Activated CD4-positive, alpha-beta memory T cell treated with anti-CD3 and anti-CD28 coated beads for 36 hours (primary cell): Measurements from ENCODE around the gene PHACTR1. TPM values are rescaled to one million over a fixed set of nuclear protein-coding genes. Genes with fewer than 3 reads are reported as not detected.

Source experiments
- CTCF ChIA-PET: fragments of 350-600 bp; sonication (Branson Sonifier 250); formaldehyde crosslinking; loops from one replicate; lab custom pipeline; 2021; ENCODE audit warnings: antibody characterized with exemption, inconsistent platforms; lab: Charles Lee
- POLR2A ChIA-PET: fragments of 350-600 bp; sonication (Branson Sonifier 250); formaldehyde crosslinking; loops from one replicate; lab custom pipeline; 2021; ENCODE audit warnings: antibody characterized with exemption; lab: Charles Lee
- DNase-seq: peaks from one replicate; pipeline ENCODE4 v3.0.0-alpha.2; 2020
- H3K27ac Mint-ChIP-seq: one replicate; pipeline ENCODE4 v1.8.0; 2021; ENCODE audit warnings: mixed read lengths
- H3K27me3 Mint-ChIP-seq: one replicate; pipeline ENCODE4 v1.8.0; 2021; ENCODE audit warnings: mixed read lengths
- H3K36me3 Mint-ChIP-seq: one replicate; pipeline ENCODE4 v1.8.0; 2021; ENCODE audit warnings: mixed read lengths
- H3K4me1 Mint-ChIP-seq: one replicate; pipeline ENCODE4 v1.8.0; 2021; ENCODE audit warnings: low read depth, mixed read lengths
- H3K4me3 Mint-ChIP-seq: one replicate; pipeline ENCODE4 v1.8.0; 2021; ENCODE audit warnings: mild to moderate bottlenecking, mixed read lengths
- H3K9me3 Mint-ChIP-seq: one replicate; pipeline ENCODE4 v1.8.0; 2021; ENCODE audit warnings: mixed read lengths
- intact Hi-C: fragments of 100-400 bp; cut with micrococcal nuclease; formaldehyde crosslinking; loops from one replicate; pipeline ENCODE4 v1.15.1; 2023
- total RNA-seq, 2 experiments: library from RNA; stranded (reverse); gene quantifications; one replicate each; pipeline ENCODE4 v1.2.3, GENCODE V29; 2021

Gene PHACTR1
- total RNA-seq, 2 experiments from 2014 or later = not detected

- H3K4me3 Mint-ChIP-seq = no peak overlapping the region
- intact Hi-C loops = no loop called here
- ChIA-PET POLR2A (no interaction called here), CTCF (no interaction called here)
- peaks cover 31% of the 10 kb centered on the region for H3K27me3 Mint-ChIP-seq
- no peaks in the 10 kb centered on the region for H3K36me3 Mint-ChIP-seq
- no peaks in the 10 kb centered on the region for H3K4me1 Mint-ChIP-seq
- H3K27ac Mint-ChIP-seq = no peak overlapping the region
- H3K9me3 Mint-ChIP-seq = no peaks in the 10 kb centered on the region
- DNase-seq = no peak
These were observed 253.4 kb downstream of the PHACTR1 start for GRCh38 chr6:12969966-12970365.

- Mint-ChIP-seq H3K4me3 (no peak overlapping the region), H3K27me3 (peaks cover 18% of the 10 kb centered on the region), H3K36me3 (no peaks in the 10 kb centered on the region), H3K27ac (no peak overlapping the region), H3K4me1 (no peaks in the 10 kb centered on the region), H3K9me3 (no peaks in the 10 kb centered on the region)
- ChIA-PET POLR2A (no interaction called here), CTCF (no interaction called here)
- DNase-seq = no peak
- intact Hi-C loops = no loop called here
These were observed 256.8 kb downstream of the PHACTR1 start for GRCh38 chr6:12973386-12973785.

DNA sequence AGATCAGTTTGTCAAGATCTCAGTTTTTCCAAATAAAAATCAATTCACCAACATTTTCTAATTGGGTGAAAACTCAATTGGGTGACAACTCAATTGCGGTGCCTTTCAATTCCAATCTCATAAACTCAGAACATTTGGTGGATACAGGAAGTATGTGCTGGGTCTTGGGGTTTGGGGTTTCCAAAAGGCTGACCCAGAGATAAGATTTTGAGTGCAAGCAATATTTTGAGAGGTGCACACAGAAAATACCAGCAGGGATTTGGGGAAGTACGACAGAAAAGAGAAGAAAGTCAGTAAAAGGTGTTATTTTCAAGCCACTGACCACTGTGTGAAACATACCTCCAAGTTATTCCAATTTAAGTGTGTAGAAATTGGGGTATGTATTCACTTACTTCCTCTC is 258.0 kb downstream of the PHACTR1 start:
- ChIA-PET CTCF (no interaction called here), POLR2A (no interaction called here)

DNA sequence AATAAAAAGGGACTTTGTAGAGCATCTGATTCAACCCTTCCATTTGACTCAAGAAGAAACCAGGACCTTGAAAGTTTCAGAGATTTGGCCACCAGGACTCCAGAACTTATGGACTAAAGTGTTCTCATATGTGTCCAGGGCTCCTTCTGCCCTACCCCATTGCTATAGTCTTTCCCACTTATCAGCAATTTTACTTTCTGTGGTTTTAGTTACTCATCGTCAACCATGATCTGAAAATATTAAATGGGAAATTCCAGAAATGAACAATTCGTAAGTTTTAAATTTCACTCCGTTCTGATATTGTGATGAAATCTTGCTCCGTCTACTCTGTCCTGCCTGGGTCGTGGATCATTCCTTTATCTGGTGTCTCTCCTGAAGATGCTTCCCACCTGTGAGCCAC is 259.8 kb downstream of the PHACTR1 start:
- Mint-ChIP-seq H3K36me3 (no peaks in the 10 kb centered on the region), H3K4me1 (no peaks in the 10 kb centered on the region), H3K9me3 (no peaks in the 10 kb centered on the region), H3K27ac (no peak overlapping the region), H3K4me3 (no peak overlapping the region), H3K27me3 (peaks cover 14% of the 10 kb centered on the region)
- intact Hi-C loops = no loop called here
- ChIA-PET CTCF (no interaction called here), POLR2A (no interaction called here)
- no peak for DNase-seq

More for the DNA sequence above, 258.0 kb downstream of the PHACTR1 start:
- intact Hi-C loops = no loop called here
- no peak overlapping the region for H3K4me3 Mint-ChIP-seq
- H3K27me3 Mint-ChIP-seq = peaks cover 13% of the 10 kb centered on the region
- no peak for DNase-seq
- H3K36me3 Mint-ChIP-seq = no peaks in the 10 kb centered on the region
- H3K27ac Mint-ChIP-seq = no peak overlapping the region
- no peaks in the 10 kb centered on the region for H3K4me1 Mint-ChIP-seq
- H3K9me3 Mint-ChIP-seq = no peaks in the 10 kb centered on the region

DNA sequence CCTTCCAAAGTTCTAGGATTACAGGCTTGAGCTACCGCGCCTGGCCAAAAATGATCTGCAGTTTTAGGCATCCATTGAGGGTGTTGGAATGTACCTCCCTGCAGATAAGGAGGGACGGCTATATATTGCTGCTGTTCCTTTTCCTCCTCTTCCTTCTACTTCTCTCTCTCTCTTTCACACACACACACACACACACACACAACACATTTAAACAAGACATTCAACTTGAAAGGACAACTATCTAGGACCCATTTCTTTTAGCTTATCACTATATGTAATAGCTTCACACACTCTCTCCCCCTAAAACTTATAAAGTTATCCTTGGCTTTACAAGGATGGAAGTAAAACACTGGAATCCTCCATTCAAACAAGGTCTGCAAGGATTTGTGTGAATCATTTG is 260.6 kb downstream of the PHACTR1 start:
- ChIA-PET POLR2A (no interaction called here), CTCF (no interaction called here)
- no peaks in the 10 kb centered on the region for H3K36me3 Mint-ChIP-seq
- no peak overlapping the region for H3K27ac Mint-ChIP-seq
- intact Hi-C loops = no loop called here
- H3K27me3 Mint-ChIP-seq = peaks cover 16% of the 10 kb centered on the region
- no peak overlapping the region for H3K4me3 Mint-ChIP-seq
- H3K9me3 Mint-ChIP-seq = no peaks in the 10 kb centered on the region
- no peak for DNase-seq
- no peaks in the 10 kb centered on the region for H3K4me1 Mint-ChIP-seq

DNA sequence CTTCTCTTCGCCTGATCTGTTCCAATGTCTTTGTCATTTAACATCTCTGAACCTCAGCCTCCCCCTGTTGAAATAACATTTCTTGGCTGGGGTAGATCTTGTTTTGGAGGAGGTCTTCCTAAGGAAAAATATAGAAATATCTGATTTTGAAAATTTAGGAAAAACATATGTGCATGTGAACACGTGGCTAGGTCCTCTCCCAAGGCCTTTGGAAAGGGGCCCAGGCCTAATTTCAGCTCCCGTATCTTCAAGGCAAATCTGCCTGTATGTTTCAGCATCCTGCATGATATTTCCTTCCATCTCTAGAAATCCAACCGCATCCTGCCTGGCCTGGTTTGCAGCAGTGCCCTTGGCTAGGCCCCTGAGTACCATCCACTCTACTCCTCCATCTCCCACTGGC is 261.2 kb downstream of the PHACTR1 start:
- Mint-ChIP-seq H3K9me3 (no peaks in the 10 kb centered on the region), H3K4me3 (no peak overlapping the region), H3K36me3 (no peaks in the 10 kb centered on the region), H3K4me1 (no peaks in the 10 kb centered on the region), H3K27ac (no peak overlapping the region), H3K27me3 (peaks cover 15% of the 10 kb centered on the region)
- intact Hi-C loops = no loop called here
- ChIA-PET POLR2A (no interaction called here), CTCF (no interaction called here)
- DNase-seq = no peak

DNA sequence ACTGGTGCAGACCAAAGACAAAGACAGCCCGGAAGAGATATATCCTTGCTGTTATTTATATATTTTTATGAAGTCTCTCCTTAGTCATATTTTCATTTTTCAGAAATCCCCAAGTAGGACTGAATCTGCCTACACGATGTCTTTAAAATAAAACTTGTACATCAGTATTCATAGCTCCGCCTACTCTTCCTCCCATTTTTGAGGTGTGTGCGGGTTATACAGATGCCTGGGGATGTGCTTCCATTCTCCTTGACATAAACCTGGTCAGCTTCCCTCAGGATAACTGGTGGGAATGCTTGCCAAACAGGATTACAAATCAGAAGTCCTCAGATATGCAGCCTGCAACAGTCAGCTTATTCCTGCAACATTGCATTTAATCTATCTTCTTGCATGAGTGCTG is 264.2 kb downstream of the PHACTR1 start:
- POLR2A ChIA-PET = no interaction called here

GRCh38 chr6:12984776-12985175 is 268.2 kb downstream of the PHACTR1 start:
- ChIA-PET POLR2A (no interaction called here), CTCF (no interaction called here)
- intact Hi-C loops = no loop called here
- Mint-ChIP-seq H3K27ac (no peak overlapping the region), H3K4me3 (no peak overlapping the region), H3K4me1 (no peaks in the 10 kb centered on the region), H3K9me3 (no peaks in the 10 kb centered on the region), H3K36me3 (no peaks in the 10 kb centered on the region), H3K27me3 (peaks cover 5% of the 10 kb centered on the region)
- DNase-seq = no peak

More for the DNA sequence above, 264.2 kb downstream of the PHACTR1 start:
- DNase-seq = no peak
- Mint-ChIP-seq H3K27me3 (peaks cover 11% of the 10 kb centered on the region), H3K4me3 (no peak overlapping the region), H3K27ac (no peak overlapping the region), H3K36me3 (no peaks in the 10 kb centered on the region), H3K4me1 (no peaks in the 10 kb centered on the region), H3K9me3 (no peaks in the 10 kb centered on the region)
- intact Hi-C loops = no loop called here
- CTCF ChIA-PET = no interaction called here

- intact Hi-C loops = no loop called here
- ChIA-PET CTCF (no interaction called here), POLR2A (no interaction called here)
- H3K27me3 Mint-ChIP-seq = peaks cover 7% of the 10 kb centered on the region
- H3K36me3 Mint-ChIP-seq = no peaks in the 10 kb centered on the region
- no peaks in the 10 kb centered on the region for H3K4me1 Mint-ChIP-seq
- no peaks in the 10 kb centered on the region for H3K9me3 Mint-ChIP-seq
- no peak overlapping the region for H3K4me3 Mint-ChIP-seq
- no peak for DNase-seq
- H3K27ac Mint-ChIP-seq = no peak overlapping the region
These were observed 271.2 kb downstream of the PHACTR1 start for GRCh38 chr6:12987783-12988182.

DNA sequence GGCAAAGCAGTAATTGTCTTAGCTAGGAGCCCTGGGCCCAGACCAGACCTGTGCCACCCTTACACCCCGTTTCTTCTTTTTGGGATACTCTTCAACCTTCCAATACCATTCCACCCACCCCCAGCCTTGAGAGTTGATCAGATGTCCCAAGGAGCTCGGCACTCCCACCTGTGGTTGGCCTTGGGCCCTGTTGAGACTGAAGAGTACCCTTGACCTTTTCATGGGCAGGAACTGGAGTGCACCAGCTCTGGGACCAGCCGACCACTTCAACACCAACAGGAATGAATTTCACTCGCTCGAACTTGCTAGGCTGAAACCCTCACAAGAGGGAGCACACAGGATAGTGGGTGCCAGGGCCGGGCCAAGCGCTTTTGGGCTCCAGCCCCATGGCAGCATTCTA is 273.6 kb downstream of the PHACTR1 start:
- intact Hi-C loops = no loop called here
- H3K36me3 Mint-ChIP-seq = no peaks in the 10 kb centered on the region
- H3K27me3 Mint-ChIP-seq = peaks cover 12% of the 10 kb centered on the region
- ChIA-PET CTCF (no interaction called here), POLR2A (no interaction called here)
- no peaks in the 10 kb centered on the region for H3K4me1 Mint-ChIP-seq
- H3K27ac Mint-ChIP-seq = no peak overlapping the region
- no peaks in the 10 kb centered on the region for H3K9me3 Mint-ChIP-seq
- no peak for DNase-seq
- no peak overlapping the region for H3K4me3 Mint-ChIP-seq

DNA sequence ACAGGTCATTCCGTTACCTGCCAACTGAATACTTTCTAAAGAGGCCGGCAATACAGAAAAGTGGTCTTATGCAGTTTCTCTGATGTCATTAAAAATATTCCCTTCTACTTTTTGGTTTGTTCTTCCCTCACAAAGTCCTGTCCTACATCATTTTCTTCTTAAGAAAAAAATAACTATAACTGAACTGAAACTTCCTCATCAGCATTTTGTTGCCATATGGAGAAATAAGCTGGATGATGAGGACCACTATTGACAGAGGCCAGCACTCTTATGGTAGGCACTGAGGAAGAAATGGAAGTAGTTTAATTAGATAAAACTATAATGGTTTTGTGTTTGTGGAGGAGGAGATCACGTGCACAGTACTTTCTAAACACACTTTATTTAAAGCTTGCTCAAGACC is 274.9 kb downstream of the PHACTR1 start:
- peaks cover 12% of the 10 kb centered on the region for H3K27me3 Mint-ChIP-seq
- H3K36me3 Mint-ChIP-seq = no peaks in the 10 kb centered on the region
- H3K9me3 Mint-ChIP-seq = no peaks in the 10 kb centered on the region
- no peaks in the 10 kb centered on the region for H3K4me1 Mint-ChIP-seq
- DNase-seq = no peak
- intact Hi-C loops = no loop called here
- ChIA-PET CTCF (no interaction called here), POLR2A (no interaction called here)
- H3K27ac Mint-ChIP-seq = no peak overlapping the region
- H3K4me3 Mint-ChIP-seq = no peak overlapping the region

GRCh38 chr6:12992770-12993169 is 276.2 kb downstream of the PHACTR1 start:
- H3K4me3 Mint-ChIP-seq = no peak overlapping the region

DNA sequence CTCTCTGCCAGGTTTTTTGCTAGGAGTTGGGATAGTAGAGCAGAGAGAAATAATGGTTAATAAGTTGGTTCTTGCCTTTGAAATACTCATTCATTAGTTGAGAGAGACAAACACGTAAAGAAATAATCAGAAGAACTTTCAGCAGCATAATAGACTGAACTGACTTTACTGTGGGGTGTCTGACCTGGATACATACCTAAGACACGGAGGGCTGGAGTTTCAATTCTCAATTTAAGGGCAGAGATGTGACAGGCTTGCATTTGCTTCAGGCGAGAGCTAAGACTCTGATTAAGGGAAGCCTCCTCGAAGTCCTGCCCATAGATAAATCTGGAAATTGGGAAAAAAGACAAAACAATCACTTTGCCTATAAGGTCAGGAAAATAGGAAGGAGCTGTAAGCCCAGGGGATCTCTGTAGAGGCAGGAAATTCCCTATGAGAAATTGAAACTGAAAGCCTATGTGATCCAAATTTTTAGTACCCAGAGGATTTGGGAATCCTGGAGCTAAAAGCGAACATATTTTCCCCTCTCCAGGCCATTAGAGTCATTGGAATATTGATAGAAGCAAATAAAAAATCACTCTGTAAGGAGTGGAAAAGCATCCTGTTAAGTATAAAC is 276.8 kb downstream of the PHACTR1 start:
- Mint-ChIP-seq H3K36me3 (no peaks in the 10 kb centered on the region), H3K9me3 (no peaks in the 10 kb centered on the region), H3K27me3 (peaks cover 12% of the 10 kb centered on the region), H3K4me3 (no peak overlapping the region), H3K4me1 (no peaks in the 10 kb centered on the region), H3K27ac (no peak overlapping the region)
- CTCF ChIA-PET = no interaction called here
- intact Hi-C loops = no loop called here
- DNase-seq = no peak
- POLR2A ChIA-PET = no interaction called here

More at GRCh38 chr6:12992770-12993169, 276.2 kb downstream of the PHACTR1 start:
- POLR2A ChIA-PET = no interaction called here
- no peak overlapping the region for H3K27ac Mint-ChIP-seq
- no peak for DNase-seq
- H3K27me3 Mint-ChIP-seq = peaks cover 12% of the 10 kb centered on the region
- intact Hi-C loops = no loop called here
- CTCF ChIA-PET = no interaction called here
- no peaks in the 10 kb centered on the region for H3K4me1 Mint-ChIP-seq
- H3K36me3 Mint-ChIP-seq = no peaks in the 10 kb centered on the region
- no peaks in the 10 kb centered on the region for H3K9me3 Mint-ChIP-seq
